ENCODE measurements around the gene DGCR8. TPM values are rescaled to one million over a fixed set of nuclear protein-coding genes. Genes with fewer than 3 reads are reported as not detected.

DGCR8 gene
- total and polyA plus RNA-seq, 5 donors from 2014 or later, result 2.7 to 41.1 (median 5.1) TPM

DNA sequence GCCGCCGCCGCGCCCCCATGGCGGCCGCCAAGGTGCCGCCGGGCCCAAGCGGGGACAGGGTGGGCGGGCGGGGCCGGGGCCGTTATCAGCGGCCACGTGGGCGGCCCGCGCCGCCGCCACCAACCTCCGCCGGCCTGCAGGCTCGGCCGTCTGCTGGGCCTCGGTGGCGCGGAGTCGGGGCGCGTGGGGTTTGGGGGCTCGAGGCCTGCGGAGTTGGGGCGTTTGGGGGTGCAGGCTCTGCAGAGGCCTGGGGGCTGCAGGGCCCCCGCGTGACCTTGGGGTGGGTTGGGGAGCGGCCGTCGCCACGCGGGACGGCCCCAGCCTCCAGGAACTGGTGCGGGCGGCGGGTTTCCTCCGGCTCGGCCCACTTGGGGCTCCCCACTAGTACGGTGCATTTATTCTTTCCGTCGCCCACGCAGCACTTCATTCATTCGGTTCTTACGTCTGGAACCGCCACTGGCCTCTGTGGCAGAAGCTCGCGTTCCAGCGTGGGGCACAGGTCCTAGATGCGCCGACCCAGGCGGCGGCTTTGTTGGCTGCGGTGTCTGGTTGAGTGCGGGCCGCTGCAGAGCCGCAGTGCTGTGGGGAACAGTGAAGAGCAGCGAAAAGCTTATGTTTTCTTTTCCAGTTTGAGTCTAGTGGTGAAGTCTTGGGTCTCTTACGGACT, 37.7 kb downstream of the DGCR8 start:
- Histone ChIP-seq H3K9me3 (ENCODE audit: control insufficient read depth in 2 of 2, low read length in 2 of 2) (no peaks in the 10 kb centered on the region), H3K36me3 (ENCODE audit: control insufficient read depth, insufficient read depth, low read length) (peaks cover 46% of the 10 kb centered on the region), H3K27ac (ENCODE audit: insufficient read depth, low read length, poor library complexity, severe bottlenecking) (peak overlapping the region; percentile 84), H3K27me3 (ENCODE audit: control insufficient read depth, insufficient read depth, low read length) (no peaks in the 10 kb centered on the region), H3K4me1 (ENCODE audit: control insufficient read depth, insufficient read depth, low read length, poor library complexity, severe bottlenecking) (peaks cover 44% of the 10 kb centered on the region), H3K4me3 (ENCODE audit: low read depth, low read length) (peak overlapping the region; percentile 84)
- H3K4me3 Mint-ChIP-seq, result peak overlapping the region; percentile 86 to 95 (median 89)
- no peaks in the 10 kb centered on the region for H3K27me3 Mint-ChIP-seq
- H3K4me1 Mint-ChIP-seq, result peaks cover 0 to 61% (median 22%) of the 10 kb centered on the region in 4 donors
- H3K36me3 Mint-ChIP-seq, result peaks cover 8% of the 10 kb centered on the region
- ATAC-seq (ENCODE audit: low read depth in 2 of 2) (peak; percentile 3 to 8), DNase-seq (peak; percentile 30 to 64 (median 36))
- peaks cover 0 to 2% (median 0%) of the 10 kb centered on the region in 7 donors for H3K9me3 Mint-ChIP-seq
- H3K27ac Mint-ChIP-seq, result peak overlapping the region; percentile 32 to 87 (median 75)

DNA sequence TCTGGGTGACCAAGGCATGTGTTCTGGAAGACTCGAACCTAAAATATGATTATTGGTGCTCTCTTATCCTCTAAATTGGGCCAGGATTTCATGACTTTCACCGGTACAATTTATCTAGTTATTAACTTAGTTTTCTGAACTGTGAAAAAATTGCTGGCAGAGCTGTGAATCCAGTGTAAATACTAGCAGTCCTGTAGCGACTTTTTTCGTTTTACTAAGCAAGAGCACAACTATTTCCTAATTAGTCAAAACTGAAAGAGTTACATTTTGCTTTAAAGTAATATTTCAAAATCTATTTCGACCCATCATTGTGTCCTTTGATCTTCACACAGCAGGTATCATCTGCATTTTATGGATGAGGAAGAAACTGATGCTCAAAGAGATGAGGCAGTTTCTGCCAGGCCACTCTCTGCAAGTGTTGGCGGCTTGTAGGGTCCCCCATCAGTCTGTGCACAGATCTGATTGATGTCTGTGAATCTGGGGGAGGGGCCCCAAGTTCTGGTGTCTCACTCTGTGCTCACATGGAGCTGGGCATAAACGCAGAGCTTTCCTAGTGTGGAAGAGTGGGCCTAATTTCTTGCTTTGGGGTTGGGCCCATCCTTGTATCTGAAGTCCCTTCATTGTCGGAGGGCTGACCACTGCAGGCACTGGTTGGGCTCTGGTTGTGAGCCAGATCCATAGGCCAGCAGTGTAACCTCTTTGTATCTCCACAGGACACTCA, 38.4 kb downstream of the DGCR8 start:
- Mint-ChIP-seq H3K4me3 (peak overlapping the region; percentile 86 to 95 (median 89)), H3K9me3 (peaks cover 0 to 2% (median 0%) of the 10 kb centered on the region in 7 donors), H3K36me3 (peaks cover 8% of the 10 kb centered on the region), H3K27ac (peak overlapping the region; percentile 32 to 87 (median 75)), H3K27me3 (no peaks in the 10 kb centered on the region), H3K4me1 (peaks cover 0 to 61% (median 22%) of the 10 kb centered on the region in 4 donors)
- H3K27ac ChIP-seq (ENCODE audit: insufficient read depth, low read length, poor library complexity, severe bottlenecking), result peak overlapping the region; percentile 84
- H3K36me3 ChIP-seq (ENCODE audit: control insufficient read depth, insufficient read depth, low read length), result peaks cover 46% of the 10 kb centered on the region
- peaks cover 47% of the 10 kb centered on the region for H3K4me1 ChIP-seq (ENCODE audit: control insufficient read depth, insufficient read depth, low read length, poor library complexity, severe bottlenecking)
- no peaks in the 10 kb centered on the region for H3K27me3 ChIP-seq (ENCODE audit: control insufficient read depth, insufficient read depth, low read length)
- H3K9me3 ChIP-seq (ENCODE audit: control insufficient read depth in 2 of 2, low read length in 2 of 2), result no peaks in the 10 kb centered on the region
- DNase-seq (no peak), ATAC-seq (ENCODE audit: low read depth in 2 of 2) (no peak)
- peak overlapping the region; percentile 84 for H3K4me3 ChIP-seq (ENCODE audit: low read depth, low read length)

DNA sequence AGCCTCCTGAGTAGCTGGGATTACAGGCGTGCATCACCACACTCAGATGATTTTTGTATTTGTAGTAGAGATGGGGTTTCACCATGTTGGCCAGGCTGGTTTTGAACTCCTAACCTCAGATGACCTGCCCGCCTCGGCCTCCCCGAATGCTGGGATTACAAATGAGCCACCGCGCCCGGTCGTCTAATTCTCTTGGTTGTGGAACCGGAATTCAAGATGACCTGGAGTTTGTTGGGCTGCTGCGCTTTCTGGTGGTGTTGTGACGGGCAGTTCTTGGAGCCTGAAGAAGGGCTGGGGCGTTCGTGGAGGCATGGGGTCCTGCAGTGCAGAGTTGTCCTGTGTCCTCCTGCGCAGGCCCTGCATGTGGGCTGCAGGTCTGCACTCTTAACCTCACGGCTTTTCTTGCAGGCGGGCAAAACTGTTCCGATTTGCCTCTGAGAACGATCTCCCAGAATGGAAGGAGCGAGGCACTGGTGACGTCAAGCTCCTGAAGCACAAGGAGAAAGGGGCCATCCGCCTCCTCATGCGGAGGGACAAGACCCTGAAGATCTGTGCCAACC, 41.9 kb downstream of the DGCR8 start:
- H3K36me3 ChIP-seq (ENCODE audit: control insufficient read depth, insufficient read depth, low read length), result peaks cover 56% of the 10 kb centered on the region
- H3K4me1 Mint-ChIP-seq, result peaks cover 0 to 51% (median 15%) of the 10 kb centered on the region in 4 donors
- peaks cover 0 to 2% (median 0%) of the 10 kb centered on the region in 7 donors for H3K9me3 Mint-ChIP-seq
- peak overlapping the region in 2 of 4 donors; percentile 43 to 56 for H3K4me3 Mint-ChIP-seq
- ATAC-seq (ENCODE audit: low read depth in 2 of 2), result no peak
- no peak for DNase-seq
- H3K9me3 ChIP-seq (ENCODE audit: control insufficient read depth in 2 of 2, low read length in 2 of 2), result no peaks in the 10 kb centered on the region
- no peaks in the 10 kb centered on the region for H3K27me3 Mint-ChIP-seq
- peaks cover 7% of the 10 kb centered on the region for H3K36me3 Mint-ChIP-seq
- H3K27ac Mint-ChIP-seq, result peak overlapping the region in 1 of 3 donors; percentile 65
- H3K27me3 ChIP-seq (ENCODE audit: control insufficient read depth, insufficient read depth, low read length), result no peaks in the 10 kb centered on the region
- H3K4me3 ChIP-seq (ENCODE audit: low read depth, low read length), result no peak overlapping the region
- H3K27ac ChIP-seq (ENCODE audit: insufficient read depth, low read length, poor library complexity, severe bottlenecking), result no peak overlapping the region
- H3K4me1 ChIP-seq (ENCODE audit: control insufficient read depth, insufficient read depth, low read length, poor library complexity, severe bottlenecking), result peaks cover 21% of the 10 kb centered on the region

DNA sequence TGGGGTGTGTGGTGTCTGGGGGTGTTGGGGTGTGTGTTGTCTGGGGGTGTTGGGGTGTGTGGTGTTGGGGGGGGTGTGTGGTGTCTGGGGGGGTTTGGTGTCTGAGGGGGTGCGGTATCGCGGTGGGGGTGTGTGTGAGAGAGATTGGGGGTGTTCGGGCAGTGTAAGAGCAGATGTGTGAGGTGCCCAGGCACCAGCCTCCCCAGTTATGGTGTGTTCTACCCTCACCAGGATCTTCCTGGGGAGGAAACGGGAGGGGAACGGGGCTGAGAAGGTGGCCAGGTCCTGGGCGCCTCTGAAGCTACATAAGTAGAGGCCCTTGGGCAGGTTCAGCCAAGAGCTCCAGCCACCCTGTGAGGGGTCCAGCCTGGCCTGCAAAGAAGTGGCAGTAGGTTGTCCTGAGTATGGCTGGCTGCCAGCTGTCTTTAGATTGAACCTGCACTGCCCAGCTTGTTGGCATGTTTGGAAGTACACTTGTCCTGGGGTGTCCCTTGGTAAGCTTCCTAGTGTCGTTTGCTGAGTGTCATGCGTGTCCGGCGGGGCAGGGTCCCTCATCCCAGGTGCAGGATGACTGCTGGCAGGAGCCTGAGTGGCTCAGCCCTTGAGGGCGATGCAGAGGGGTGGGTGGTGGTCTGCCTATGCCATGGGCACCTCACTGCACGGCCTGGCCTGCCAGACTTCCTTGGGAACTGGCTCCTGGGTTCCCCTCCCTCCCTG, 43.5 kb downstream of the DGCR8 start:
- Histone ChIP-seq H3K9me3 (ENCODE audit: control insufficient read depth in 2 of 2, low read length in 2 of 2) (no peaks in the 10 kb centered on the region), H3K27me3 (ENCODE audit: control insufficient read depth, insufficient read depth, low read length) (no peaks in the 10 kb centered on the region), H3K4me1 (ENCODE audit: control insufficient read depth, insufficient read depth, low read length, poor library complexity, severe bottlenecking) (peaks cover 15% of the 10 kb centered on the region), H3K36me3 (ENCODE audit: control insufficient read depth, insufficient read depth, low read length) (peaks cover 61% of the 10 kb centered on the region), H3K4me3 (ENCODE audit: low read depth, low read length) (no peak overlapping the region), H3K27ac (ENCODE audit: insufficient read depth, low read length, poor library complexity, severe bottlenecking) (no peak overlapping the region)
- H3K36me3 Mint-ChIP-seq, result peaks cover 7% of the 10 kb centered on the region
- H3K4me3 Mint-ChIP-seq, result peak overlapping the region in 1 of 4 donors; percentile 32
- no peak overlapping the region for H3K27ac Mint-ChIP-seq
- peaks cover 0 to 40% (median 10%) of the 10 kb centered on the region in 4 donors for H3K4me1 Mint-ChIP-seq
- peaks cover 0 to 2% (median 0%) of the 10 kb centered on the region in 7 donors for H3K9me3 Mint-ChIP-seq
- no peaks in the 10 kb centered on the region for H3K27me3 Mint-ChIP-seq
- ATAC-seq (ENCODE audit: low read depth in 2 of 2), result no peak
- no peak for DNase-seq

- Mint-ChIP-seq H3K4me3 (peak overlapping the region in 2 of 4 donors; percentile 13 to 32), H3K27ac (peak overlapping the region in 1 of 3 donors; percentile 51), H3K27me3 (no peaks in the 10 kb centered on the region), H3K36me3 (peaks cover 7% of the 10 kb centered on the region), H3K9me3 (no peaks in the 10 kb centered on the region), H3K4me1 (peaks cover 0 to 36% (median 8%) of the 10 kb centered on the region in 4 donors)
- Histone ChIP-seq H3K9me3 (ENCODE audit: control insufficient read depth in 2 of 2, low read length in 2 of 2) (no peaks in the 10 kb centered on the region), H3K4me3 (ENCODE audit: low read depth, low read length) (no peak overlapping the region), H3K27me3 (ENCODE audit: control insufficient read depth, insufficient read depth, low read length) (no peaks in the 10 kb centered on the region), H3K27ac (ENCODE audit: insufficient read depth, low read length, poor library complexity, severe bottlenecking) (no peak overlapping the region), H3K36me3 (ENCODE audit: control insufficient read depth, insufficient read depth, low read length) (peaks cover 56% of the 10 kb centered on the region), H3K4me1 (ENCODE audit: control insufficient read depth, insufficient read depth, low read length, poor library complexity, severe bottlenecking) (peaks cover 10% of the 10 kb centered on the region)
- ATAC-seq (ENCODE audit: low read depth in 2 of 2) (no peak), DNase-seq (no peak)
Measured at GRCh38 chr22:20124083-20124787, 44.2 kb downstream of the DGCR8 start.

- Histone ChIP-seq H3K27ac (ENCODE audit: insufficient read depth, low read length, poor library complexity, severe bottlenecking) (no peak overlapping the region), H3K4me1 (ENCODE audit: control insufficient read depth, insufficient read depth, low read length, poor library complexity, severe bottlenecking) (peaks cover 6% of the 10 kb centered on the region), H3K36me3 (ENCODE audit: control insufficient read depth, insufficient read depth, low read length) (peaks cover 46% of the 10 kb centered on the region), H3K27me3 (ENCODE audit: control insufficient read depth, insufficient read depth, low read length) (no peaks in the 10 kb centered on the region), H3K9me3 (ENCODE audit: control insufficient read depth in 2 of 2, low read length in 2 of 2) (no peaks in the 10 kb centered on the region), H3K4me3 (ENCODE audit: low read depth, low read length) (no peak overlapping the region)
- Mint-ChIP-seq H3K27ac (peak overlapping the region in 1 of 3 donors; percentile 23), H3K4me1 (peaks cover 0 to 34% (median 7%) of the 10 kb centered on the region in 4 donors), H3K9me3 (no peaks in the 10 kb centered on the region), H3K4me3 (no peak overlapping the region), H3K27me3 (no peaks in the 10 kb centered on the region), H3K36me3 (peaks cover 7% of the 10 kb centered on the region)
- ATAC-seq (ENCODE audit: low read depth in 2 of 2), result no peak
- no peak for DNase-seq
Measured at GRCh38 chr22:20125201-20126174, 45.4 kb downstream of the DGCR8 start.
